Umbilical cord (tissue), 2 donors: ENCODE measurements around the gene CDKAL1. TPM values are rescaled to one million over a fixed set of nuclear protein-coding genes. Genes with fewer than 3 reads are reported as not detected.

ENCODE experiments used
- DNase-seq: peaks from one replicate; pipeline ENCODE4 v3.0.0-alpha.2; 2015; ENCODE audit warnings: low spot score
- total RNA-seq: library from RNA; depleted of rRNA; stranded (reverse); fragments of >200 nt; gene quantifications from one replicate; pipeline ENCODE4 v1.2.3, GENCODE V29; 2014; ENCODE audit warnings: low replicate concordance; ENCODE audit not compliant: insufficient read depth

The CDKAL1 gene
- total RNA-seq, 1 donor from 2014 or later: 24.6 TPM

DNA sequence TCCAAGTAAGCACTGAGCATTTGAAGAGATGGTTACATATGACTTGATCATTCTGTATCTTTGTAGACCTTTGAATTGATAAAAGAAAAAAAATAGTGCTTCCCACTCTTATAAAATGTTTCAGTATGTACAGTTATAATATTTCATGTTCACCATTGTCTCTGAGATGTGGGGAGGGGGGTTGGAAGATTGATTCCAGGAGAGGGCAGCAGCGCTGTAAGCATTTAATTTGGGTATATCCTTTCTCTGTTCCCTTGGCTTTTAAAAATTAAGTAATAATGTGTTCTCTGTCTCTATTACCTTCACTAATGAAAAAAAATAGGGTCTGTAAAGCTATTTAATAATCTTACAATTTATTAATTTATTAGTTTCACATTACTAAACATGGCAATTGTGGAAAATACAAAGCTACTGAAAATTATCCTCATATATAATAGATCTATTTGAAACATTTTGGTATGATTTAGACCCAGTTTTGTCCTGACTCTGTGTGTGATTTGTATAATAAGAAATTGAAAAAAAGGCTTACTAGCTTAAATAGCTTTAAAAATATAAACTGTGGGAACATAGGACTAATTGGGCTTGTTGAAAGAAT, 341.2 kb downstream of the CDKAL1 start:
- DNase-seq: peak; percentile 19

DNA sequence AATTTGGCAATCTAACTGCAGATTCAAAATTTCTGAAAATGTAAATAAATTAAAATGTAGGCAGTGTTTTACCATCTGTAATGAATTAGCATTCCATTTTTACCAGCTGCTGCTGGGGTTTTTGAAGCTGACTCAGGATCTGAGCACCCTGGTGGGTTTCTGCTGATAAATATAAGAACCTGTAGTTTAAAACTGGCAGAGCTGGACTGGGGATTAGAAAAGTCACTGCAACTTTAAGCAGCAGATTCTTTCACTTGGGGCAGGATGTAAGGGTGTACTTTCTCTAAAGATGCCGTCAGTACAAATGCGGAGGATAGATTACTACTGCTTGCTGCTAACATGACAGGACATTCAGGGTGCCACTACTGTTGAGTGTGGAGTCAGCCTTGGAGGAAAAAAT, 341.8 kb downstream of the CDKAL1 start:
- DNase-seq: peak; percentile 72

DNA sequence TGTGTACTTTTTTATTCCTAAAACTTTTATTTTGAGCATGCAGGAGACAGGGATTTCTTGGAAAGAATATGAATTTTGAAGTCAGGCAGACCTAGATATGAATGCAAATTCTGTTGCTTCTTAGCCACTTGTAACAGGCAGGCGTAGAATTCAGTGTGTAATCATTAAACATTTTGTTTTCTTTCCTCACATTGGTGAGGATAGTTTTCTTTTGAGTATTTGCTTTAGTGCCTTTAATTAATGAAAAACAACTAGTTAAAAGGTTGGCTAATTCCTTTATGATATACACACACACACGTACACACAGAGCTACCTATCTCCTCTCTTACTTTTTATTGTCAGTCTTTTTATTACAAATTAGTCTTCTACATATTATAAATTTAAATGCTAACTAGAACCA, 342.3 kb downstream of the CDKAL1 start:
- DNase-seq: no peak

DNA sequence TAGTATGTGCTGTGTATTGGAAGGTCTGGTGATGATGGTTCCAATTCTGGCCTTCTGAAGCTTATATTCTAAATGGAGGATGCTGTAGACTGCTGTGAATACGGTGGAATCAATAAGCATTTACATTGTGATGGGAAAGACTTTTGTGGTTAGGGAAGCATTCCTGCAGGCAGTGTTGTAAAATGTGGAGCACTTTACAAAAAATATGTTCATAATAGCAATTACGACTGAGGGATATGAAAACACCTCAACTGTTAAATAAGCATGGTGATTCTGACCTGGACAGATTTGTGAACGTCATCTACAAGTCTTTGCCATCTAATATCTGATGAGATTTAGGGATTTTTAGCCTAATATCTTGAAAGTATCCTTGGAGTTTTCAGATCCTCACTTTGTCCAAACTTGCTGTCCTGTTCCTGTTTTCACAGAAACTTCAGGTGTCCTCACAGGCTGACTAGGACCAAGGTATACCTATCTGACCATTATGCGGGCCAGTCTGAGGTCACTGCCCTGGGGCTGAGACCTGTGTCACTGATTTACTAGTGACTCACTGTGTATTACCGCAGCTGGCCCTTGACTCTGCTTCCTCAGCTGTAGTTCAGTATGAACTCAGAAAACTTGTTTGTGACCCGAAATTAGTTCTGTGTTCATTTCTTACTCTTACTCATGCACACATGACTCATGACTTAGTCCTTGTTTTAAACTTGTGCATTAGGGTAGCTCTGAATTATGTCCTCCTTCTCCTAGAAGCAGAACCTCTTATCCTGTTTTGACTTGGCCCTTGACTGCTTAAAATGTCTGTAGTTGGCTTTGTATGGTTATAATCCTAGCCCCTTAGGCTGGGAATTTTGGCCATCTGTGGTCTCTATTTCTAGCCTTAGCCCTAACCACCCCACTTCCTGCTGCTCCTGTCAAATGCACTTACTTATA, 343.0 kb downstream of the CDKAL1 start:
- DNase-seq: peak; percentile 33

DNA sequence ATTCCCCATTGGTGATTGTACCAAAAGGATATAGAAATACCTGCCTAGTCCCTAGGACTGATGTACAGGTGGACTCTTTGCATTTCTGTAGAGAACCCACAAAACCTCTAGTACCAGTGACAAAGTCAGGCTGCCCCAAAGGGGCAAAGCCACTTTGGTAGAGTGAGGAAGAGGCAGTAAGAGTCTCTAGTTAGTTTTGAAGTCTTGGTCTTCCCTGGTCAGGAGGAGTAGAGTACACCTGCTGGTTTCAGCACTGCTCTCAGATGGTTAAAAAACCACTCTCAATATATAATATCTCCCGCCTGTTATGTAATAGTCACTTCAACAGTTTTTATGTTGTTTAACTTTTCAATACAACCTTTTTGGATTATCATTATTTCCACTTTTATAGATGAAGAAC, 344.9 kb downstream of the CDKAL1 start:
- DNase-seq: no peak

DNA sequence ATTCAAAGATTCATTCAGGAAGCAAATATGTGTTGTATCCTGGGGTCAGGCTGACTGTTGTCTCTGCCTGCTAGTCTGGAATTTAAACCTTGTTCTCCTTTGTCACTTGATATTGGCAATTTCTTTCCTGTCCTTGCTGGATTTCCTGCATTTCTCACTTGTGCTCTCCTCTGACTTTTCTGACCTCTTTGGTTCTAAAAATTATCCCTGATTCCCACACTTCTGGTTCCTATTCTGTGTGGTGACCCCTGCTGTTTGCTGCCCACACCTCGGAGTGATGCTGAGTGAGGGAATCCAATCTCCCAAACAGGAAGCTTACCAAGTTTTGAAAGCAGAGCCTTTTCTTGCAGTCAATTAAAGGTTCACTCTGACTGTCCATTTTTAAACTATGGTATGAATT, 345.3 kb downstream of the CDKAL1 start:
- no peak for DNase-seq

DNA sequence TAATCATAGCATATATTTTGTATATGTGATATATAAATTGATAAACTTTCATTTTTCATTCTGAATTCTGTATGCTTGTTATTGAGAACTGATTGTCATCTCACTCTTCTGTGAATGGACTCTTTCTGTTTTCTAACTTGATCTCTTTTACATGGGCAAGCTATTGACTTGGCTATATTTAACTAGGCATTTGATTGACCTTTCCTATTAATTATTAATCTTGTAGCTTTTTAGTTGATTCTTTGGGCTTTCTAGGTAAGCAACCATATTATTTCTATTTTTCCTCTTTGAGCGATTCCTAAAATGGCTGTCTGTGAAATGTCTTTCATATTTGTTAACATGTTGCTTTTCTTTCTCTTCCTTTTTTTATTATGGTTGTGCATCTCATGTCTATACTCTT, 347.1 kb downstream of the CDKAL1 start:
- DNase-seq: no peak

DNA sequence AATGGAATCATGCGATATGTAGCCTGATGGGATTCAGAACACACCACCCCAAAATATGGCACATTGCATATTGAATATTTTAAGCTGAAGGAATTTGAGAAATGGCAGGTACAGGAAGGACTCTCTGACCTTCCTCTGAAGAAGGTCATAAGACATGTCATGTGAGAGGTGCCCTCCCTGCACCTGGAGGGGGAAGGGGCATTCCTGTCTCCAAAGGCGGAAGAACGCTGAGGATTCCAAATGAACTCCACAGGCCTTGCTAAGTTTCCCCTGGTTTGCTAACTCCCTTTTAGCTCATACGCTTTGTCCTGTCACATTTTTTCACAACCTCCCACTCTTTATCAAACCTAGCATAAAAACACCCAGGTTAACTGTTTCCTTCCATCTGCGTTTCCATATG, 347.8 kb downstream of the CDKAL1 start:
- no peak for DNase-seq

DNA sequence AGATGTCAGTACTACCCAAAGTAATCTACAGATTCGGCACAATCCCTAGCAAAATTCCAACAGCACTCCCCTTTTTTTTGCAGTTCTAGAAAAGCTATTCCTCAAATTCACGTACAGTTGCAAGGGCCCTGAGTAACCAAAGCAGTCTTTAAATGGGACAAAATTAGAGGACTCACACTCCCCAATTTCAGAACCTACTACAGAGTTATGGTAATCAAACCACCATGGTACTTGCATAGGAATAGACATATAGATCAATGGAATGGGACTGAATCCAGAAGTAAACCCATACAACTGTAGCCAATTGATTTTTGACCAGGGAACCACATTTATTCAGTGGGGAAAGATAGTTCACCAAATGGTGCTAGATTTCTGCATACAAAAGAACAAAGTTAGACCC, 350.8 kb downstream of the CDKAL1 start:
- DNase-seq: no peak

DNA sequence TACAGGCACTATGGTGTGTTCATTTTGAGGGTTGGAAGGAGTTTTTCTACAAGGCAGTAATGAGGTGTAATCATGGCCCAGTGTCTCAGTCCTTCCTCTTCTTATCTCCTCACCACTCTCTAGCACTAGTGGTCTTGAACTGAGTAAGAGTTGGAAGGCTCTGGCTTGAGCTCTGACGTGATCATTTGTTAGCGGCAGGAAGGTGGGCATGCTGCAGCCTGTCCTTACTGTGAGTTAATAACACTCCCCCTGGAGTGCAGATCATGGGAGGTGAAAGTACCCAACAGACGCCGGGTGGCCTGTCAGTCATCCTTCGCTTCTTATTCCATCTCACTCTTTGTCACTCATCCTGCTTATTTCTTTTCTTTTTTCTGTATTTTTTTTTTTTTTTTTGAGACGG, 356.9 kb downstream of the CDKAL1 start:
- no peak for DNase-seq

DNA sequence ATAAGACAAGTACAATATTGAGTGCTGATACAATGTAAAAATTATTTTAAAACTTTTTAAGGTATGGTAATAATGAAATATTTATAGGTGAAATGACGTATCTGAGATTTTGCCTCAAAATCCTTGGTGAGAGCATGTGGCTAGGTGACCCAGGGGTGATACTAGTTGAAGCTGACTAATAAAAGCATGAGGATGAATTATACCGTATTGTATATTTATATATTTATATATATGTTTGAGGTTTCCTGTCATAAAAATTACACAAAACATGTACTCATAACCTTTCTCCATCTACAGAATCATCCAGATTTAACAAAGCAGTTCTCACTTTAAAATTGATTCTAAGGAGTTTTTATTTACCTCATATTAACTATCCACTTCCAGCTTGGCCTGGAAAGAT, 358.1 kb downstream of the CDKAL1 start:
- DNase-seq: no peak

DNA sequence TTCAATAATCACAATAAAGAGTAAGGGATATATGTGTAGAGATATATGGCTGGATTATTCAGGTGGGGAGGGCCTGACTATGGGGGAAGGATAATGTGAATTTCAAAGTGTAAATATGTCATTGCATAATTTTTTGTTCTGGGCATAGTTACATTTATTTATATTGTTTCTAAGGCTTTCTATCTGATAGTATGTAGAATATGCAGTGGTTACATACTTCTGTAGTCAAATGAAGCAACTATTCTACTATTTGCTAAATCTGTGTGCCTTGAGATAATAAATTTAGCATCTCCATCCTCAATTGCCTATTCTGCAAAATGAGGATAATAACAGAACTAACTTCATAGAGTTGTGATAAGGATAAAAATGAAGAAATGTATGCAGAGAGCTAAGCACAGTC, 359.2 kb downstream of the CDKAL1 start:
- DNase-seq: no peak

DNA sequence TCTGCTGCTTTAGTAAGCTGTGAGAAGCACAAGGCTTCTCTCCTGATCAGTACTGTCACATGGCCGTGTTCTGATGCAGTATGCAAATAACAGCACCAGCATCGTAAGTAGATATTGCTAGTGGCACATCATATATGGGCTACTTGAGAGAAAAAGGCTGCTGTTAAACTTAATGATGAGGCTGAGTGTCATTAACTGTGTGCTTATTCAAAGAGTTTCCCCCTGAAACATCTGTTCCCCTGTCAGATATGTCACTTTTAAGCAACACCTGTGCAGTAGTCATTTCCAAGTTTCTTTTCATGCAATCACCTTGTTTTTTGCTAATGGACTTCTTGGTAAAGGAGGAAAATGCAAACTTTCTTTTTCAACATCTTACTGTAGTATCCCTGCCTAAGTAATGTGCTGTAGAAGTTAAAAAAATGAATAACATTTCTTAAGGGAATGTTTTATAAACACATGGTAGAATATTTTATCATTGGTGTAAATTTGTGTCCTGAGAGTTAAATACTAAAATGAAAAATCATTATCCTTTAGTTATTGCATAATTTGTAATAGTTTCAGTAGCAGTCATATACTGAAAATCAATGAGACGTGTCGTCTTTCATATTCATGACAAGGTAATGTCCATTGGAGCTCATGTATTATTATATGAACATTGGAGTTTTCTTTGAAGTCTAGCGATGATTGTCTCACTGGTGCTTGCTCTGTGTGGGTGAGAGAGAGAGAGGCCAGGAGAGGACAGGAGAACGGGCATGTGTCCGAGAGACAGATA, 366.3 kb downstream of the CDKAL1 start:
- DNase-seq: no peak

DNA sequence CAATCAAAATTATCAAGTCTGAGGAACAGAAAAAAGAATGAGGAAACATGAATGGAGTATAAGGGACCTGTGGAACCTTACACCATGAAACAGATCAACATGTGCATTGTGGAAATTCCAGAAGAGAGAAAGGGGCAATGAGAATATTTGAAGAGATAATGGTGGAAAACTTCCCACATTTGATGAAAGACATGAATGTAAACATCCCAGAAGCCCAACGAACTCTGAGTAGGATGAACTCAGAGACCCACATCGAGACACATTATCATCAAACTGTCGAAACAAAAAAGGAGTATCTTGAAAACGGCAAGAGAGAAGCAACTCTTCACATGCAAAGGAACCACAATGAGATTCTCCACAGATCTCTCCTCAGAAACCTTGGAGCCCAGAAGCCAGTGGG, 371.1 kb downstream of the CDKAL1 start:
- DNase-seq: no peak

DNA sequence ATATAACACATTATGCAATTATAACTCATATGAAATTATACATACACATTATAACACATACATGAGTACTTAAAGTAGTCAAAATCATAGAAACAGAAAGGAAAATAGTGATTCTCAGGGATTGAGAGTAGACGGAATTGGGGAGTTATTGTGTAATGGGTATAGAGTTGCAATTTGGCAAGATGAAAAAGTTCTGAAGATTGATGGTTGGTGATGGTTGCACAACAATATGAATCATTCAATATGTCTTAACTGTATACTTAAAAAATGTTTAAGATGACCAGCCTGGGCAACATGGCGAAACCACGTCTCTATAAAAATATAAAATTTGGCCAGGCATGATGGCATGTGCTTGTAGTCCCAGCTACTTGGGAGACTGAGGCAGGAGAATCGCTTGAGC, 372.7 kb downstream of the CDKAL1 start:
- DNase-seq: no peak

DNA sequence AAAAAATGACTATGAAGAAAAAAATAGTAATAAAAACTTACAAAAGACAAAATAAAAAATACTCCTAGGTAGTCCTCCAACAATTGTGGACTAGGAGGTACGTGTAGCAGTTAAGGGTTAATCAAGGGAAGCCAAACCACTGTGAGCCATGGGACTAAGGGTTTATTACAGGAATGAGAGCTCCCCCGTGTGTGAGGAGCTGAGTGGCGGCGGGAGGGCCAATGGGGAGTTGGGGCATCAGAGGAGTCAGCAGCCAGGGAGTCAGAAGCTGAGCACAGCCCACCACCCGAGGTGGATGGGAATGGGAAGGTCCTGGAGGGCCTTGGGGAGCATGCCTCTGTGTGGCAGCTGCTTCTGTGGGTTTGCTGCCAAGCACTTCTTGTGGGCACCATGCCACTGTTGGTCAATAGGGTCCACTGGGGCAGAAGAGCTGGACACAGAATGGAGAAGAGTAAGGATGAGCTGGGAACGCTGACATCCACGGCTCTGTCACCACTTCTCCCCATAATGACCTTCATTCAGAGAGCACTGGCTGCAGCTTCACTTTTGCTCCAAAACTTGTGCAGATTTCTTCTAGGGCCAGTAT, 373.3 kb downstream of the CDKAL1 start:
- no peak for DNase-seq

DNA sequence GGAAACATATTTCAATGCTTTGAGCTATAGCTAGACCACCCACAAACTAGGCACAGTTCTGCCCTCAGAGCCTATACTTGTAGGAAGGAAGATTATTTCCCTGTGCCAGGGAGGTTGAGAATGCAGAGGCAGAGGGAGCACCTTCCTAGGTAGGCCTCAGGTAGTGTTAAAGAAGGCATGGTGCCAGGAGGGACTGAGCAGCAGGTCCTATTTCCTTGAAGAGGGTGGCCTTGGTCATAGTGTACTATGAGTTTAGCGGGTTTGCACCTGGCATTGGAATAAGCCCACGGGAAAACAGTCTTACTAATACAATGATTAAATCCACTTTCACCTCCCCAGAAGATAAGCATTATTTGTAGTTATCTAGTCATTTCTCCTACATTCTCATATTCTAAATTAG, 375.4 kb downstream of the CDKAL1 start:
- DNase-seq: no peak

DNA sequence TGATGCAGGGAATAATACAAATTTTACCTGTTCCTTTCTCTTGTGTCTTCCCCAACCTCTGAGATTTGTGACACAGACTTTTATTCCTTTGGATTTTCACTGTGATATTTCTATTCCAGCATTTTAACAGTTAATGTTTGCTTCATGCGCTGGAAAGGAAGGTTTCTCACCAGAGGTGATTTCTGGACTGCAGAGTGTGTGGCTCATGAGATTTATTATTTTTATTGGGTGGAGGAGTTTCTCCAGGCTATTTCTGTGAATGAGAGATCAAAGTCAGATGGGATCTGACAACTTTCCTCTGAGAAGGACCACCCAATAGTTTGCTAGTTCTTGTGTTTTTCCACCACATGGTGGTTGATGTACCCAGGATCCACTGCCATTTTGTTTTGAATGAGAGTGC, 377.5 kb downstream of the CDKAL1 start:
- DNase-seq: no peak

DNA sequence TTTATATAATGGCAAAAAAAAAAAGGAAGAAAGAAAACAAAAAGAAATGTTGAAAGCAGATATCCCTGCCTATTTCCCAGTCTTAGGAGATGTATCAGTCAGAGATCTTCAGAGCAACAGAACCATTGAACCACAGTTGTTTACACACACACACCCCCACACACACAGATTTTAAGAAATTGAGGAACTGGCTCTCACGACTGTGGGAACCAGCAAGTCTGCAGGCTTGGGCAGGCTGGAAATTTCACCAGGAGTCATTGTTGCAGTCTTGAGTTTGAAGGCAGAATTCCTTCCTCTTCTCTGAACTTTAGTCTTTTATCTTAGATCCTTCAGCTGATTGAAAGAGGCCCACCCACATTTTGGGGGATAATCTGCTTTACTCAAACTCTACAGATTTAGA, 380.9 kb downstream of the CDKAL1 start:
- no peak for DNase-seq

DNA sequence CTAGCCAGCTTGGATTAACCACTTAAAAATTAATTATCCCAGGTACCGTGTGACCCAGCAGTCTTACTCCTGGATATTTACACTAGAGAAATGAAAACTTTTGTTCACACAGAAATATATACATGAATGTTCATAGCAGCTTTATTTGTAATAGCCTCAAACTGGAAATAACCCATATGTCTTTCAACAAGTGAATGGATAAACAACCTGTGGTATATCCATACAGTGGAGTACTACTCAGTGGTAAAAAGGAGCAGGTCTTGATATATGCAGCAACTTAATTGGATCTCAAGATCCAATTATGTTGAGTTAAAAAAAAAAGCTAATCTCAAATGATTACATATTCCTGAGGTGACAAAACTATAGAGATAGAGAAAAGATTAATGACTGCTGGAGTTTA, 381.4 kb downstream of the CDKAL1 start:
- DNase-seq: no peak

DNA sequence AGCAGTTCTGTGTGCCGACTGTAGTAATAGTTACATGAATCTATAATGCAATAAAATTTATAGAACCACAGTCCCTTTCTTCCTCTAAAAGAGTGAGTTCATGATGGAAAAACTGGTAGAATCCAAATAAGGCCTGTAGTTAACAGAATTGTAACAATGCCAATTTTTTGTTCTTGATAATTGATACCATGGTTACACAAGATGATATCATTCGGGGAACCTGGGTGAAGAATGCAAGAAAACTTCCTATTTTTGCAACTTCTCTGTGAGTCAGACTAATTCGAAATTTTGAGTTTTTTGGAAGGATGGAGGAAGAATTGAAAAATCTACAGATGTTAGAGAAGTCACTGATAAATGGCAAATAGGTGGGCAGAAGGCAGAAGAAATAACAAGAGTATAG, 381.8 kb downstream of the CDKAL1 start:
- no peak for DNase-seq

DNA sequence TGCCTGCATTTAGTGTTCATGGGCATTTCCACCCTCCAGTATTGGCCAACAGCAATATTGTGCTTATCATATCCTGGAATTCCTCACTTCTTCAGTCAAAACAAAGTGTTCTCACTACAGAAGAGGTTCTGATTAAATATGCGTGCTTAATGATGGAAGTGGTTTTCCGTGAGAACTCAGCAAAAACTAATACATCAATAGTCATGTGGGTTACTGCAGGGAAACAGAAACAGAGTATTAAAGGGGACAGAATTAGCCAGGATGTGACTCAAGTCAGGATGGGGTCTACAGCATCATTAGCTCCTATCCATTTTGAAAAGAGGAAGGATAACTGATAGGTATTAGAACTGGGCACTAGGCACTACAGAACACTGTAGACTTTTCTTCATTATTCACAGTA, 384.6 kb downstream of the CDKAL1 start:
- no peak for DNase-seq
